SU-DHL-6 (cell line): ENCODE data around the gene BMPR1B.
"Not testable (repeated sequence)": the region's sequence is repeated elsewhere in the genome, so short reads cannot be mapped to it uniquely, and the experiment has no call there.

ENCODE experiments used
- H2AFZ ChIP-seq: fragments of 200-600 bp; sonication (generic); 2 replicates; pipeline ENCODE4 v1.6.1; 2014; ENCODE audit warnings: low read depth, mild to moderate bottlenecking, moderate library complexity, mixed read lengths, antibody characterized with exemption, low read length; ENCODE audit not compliant: severe bottlenecking
- H3F3A ChIP-seq: fragments of 200-600 bp; shearing (Covaris generic); 2 replicates; pipeline ENCODE4 v1.6.0; 2016; ENCODE audit warnings: antibody characterized with exemption, mild to moderate bottlenecking; ENCODE audit not compliant: insufficient read depth
- H3K27ac ChIP-seq: fragments of 200-600 bp; sonication (generic); 2 replicates; pipeline ENCODE4 v1.5.1; 2016; ENCODE audit warnings: low read depth, mild to moderate bottlenecking, low read length, moderate library complexity, mixed read lengths
- H3K27me3 ChIP-seq: fragments of 200-600 bp; sonication (generic), shearing (Covaris generic); 2 replicates; pipeline ENCODE4 v1.6.0; 2014; ENCODE audit warnings: mild to moderate bottlenecking, low read length
- H3K36me3 ChIP-seq: fragments of 200-600 bp; sonication (generic); 2 replicates; pipeline ENCODE4 v1.6.1; 2014; ENCODE audit warnings: mild to moderate bottlenecking, low read length, mixed read lengths
- H3K4me2 ChIP-seq: fragments of 300-600, 200-600 bp; shearing (Covaris generic), sonication (generic); 2 replicates; pipeline ENCODE4 v1.6.0; 2014; ENCODE audit warnings: low read length, low read depth, mild to moderate bottlenecking; ENCODE audit not compliant: poor library complexity, severe bottlenecking
- H3K4me3 ChIP-seq: fragments of 200-600 bp; sonication (generic); 2 replicates; pipeline ENCODE4 v1.5.1; 2014; ENCODE audit warnings: antibody characterized with exemption, low read length, mild to moderate bottlenecking, mixed read lengths; ENCODE audit not compliant: insufficient read depth, poor library complexity, severe bottlenecking
- H3K79me2 ChIP-seq: fragments of 200-600 bp; sonication (generic); 2 replicates; pipeline ENCODE4 v1.6.1; 2014; ENCODE audit warnings: mild to moderate bottlenecking, low read length, moderate library complexity; ENCODE audit not compliant: insufficient read depth
- H3K9ac ChIP-seq: fragments of 200-600 bp; sonication (generic); 2 replicates; pipeline ENCODE4 v1.7.0; 2014; ENCODE audit warnings: mild to moderate bottlenecking, low read length
- H3K9me2 ChIP-seq: fragments of 200-600 bp; sonication (generic); replicated peaks from 2 replicates; pipeline ENCODE4 v1.6.1; 2014; ENCODE audit warnings: low read length; ENCODE audit not compliant: insufficient read depth
- H3K9me3 ChIP-seq: fragments of 200-600 bp; sonication (generic); 2 replicates; pipeline ENCODE4 v1.6.1; 2014; ENCODE audit warnings: low read length, mixed read lengths; ENCODE audit not compliant: insufficient read depth
- H4K20me1 ChIP-seq: fragments of 200-600 bp; sonication (generic); 2 replicates; pipeline ENCODE4 v1.6.1; 2014; ENCODE audit warnings: low read depth, mild to moderate bottlenecking, antibody characterized with exemption, low read length, moderate library complexity, mixed read lengths
- CTCF ChIP-seq: fragments of 200-600 bp; sonication (generic); IDR thresholded peaks from one replicate; pipeline ENCODE4 v1.5.1; 2017; ENCODE audit warnings: antibody characterized with exemption, mild to moderate bottlenecking, low read length, moderate library complexity; ENCODE audit not compliant: insufficient read depth, poor library complexity, severe bottlenecking
- EZH2phosphoT487 ChIP-seq: fragments of 200-600 bp; sonication (generic), shearing (Covaris generic); conservative IDR thresholded peaks from 2 replicates; pipeline ENCODE4 v1.6.1; 2018; ENCODE audit warnings: mild to moderate bottlenecking, antibody characterized with exemption, low read length, moderate library complexity, mixed read lengths

The BMPR1B gene

GRCh38 chr4:95165926-95166524 lies 408.3 kb downstream of the BMPR1B start:
- no peak overlapping the region for H2AFZ ChIP-seq
- H4K20me1 ChIP-seq, result no peaks in the 10 kb centered on the region
- H3K79me2 ChIP-seq, result no peaks in the 10 kb centered on the region
- no peak overlapping the region for H3K4me3 ChIP-seq
- H3K27ac ChIP-seq, result no peak overlapping the region
- no peaks in the 10 kb centered on the region for H3K9me2 ChIP-seq
- no peaks in the 10 kb centered on the region for H3K36me3 ChIP-seq
- H3K9ac ChIP-seq, result no peak overlapping the region
- H3K27me3 ChIP-seq, result no peaks in the 10 kb centered on the region
- no peak overlapping the region for H3K4me2 ChIP-seq
- H3F3A ChIP-seq, result no peaks in the 10 kb centered on the region
- TF ChIP-seq EZH2phosphoT487, result no peak
- TF ChIP-seq CTCF, result peak; percentile 15
- H3K9me3 ChIP-seq, result no peaks in the 10 kb centered on the region

- TF ChIP-seq CTCF (no peak), EZH2phosphoT487 (no peak)
- no peaks in the 10 kb centered on the region for H3K9me2 ChIP-seq
- no peak overlapping the region for H3K4me2 ChIP-seq
- H3K36me3 ChIP-seq, result no peaks in the 10 kb centered on the region
- no peak overlapping the region for H3K9ac ChIP-seq
- no peak overlapping the region for H3K4me3 ChIP-seq
- no peaks in the 10 kb centered on the region for H3K79me2 ChIP-seq
- H3K27ac ChIP-seq, result no peak overlapping the region
- H3K9me3 ChIP-seq, result no peaks in the 10 kb centered on the region
- no peaks in the 10 kb centered on the region for H4K20me1 ChIP-seq
- no peak overlapping the region for H2AFZ ChIP-seq
- H3K27me3 ChIP-seq, result no peaks in the 10 kb centered on the region
- H3F3A ChIP-seq, result no peaks in the 10 kb centered on the region
Measured at GRCh38 chr4:95167805-95168204, 410.1 kb downstream of the BMPR1B start.

DNA sequence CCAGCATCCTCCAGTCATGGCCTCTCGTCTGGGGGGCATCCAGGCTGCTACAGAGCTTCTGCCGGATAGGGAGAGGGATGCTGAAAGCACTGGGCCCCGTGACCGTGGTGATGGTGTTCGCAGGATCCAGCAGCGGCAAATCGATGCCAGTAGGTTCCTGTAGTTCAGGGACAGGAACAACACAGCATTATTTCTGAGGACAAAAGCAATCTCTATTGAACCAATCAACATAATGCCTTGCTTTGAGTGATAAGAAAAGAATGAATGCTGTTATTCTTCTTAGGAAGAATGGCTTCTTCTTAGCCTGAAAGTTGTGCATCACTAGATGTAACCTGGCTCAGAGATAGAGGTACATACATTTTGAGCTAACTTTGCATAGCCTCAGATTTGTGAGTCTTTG lies 412.4 kb downstream of the BMPR1B start:
- Histone ChIP-seq H3K27me3 (no peaks in the 10 kb centered on the region), H3K9me3 (no peaks in the 10 kb centered on the region), H3K79me2 (no peaks in the 10 kb centered on the region), H3K27ac (no peak overlapping the region), H4K20me1 (no peaks in the 10 kb centered on the region), H3K9ac (no peak overlapping the region), H3K4me3 (no peak overlapping the region), H3K4me2 (no peak overlapping the region), H3K9me2 (no peaks in the 10 kb centered on the region), H3F3A (no peaks in the 10 kb centered on the region), H2AFZ (no peak overlapping the region), H3K36me3 (no peaks in the 10 kb centered on the region)
- no peak for TF ChIP-seq EZH2phosphoT487
- TF ChIP-seq CTCF, result no peak

GRCh38 chr4:95171377-95171776 lies 413.6 kb downstream of the BMPR1B start:
- not testable (repeated sequence) for H3F3A ChIP-seq, H3K27ac ChIP-seq, H3K9me2 ChIP-seq, H2AFZ ChIP-seq, H3K4me2 ChIP-seq, H3K9me3 ChIP-seq, H3K36me3 ChIP-seq, H4K20me1 ChIP-seq, H3K79me2 ChIP-seq, H3K27me3 ChIP-seq, H3K4me3 ChIP-seq, H3K9ac ChIP-seq
